NCI-H1436 (cell line): Measurements from ENCODE around the gene ERF.

ENCODE experiments used
- DNase-seq: peaks from one replicate; lab custom pipeline; 2025; lab: John Stamatoyannopoulos, UW

Gene ERF

GRCh38 chr19:42287017-42287826, 32.3 kb upstream of the ERF start:
- no peak for DNase-seq

- no peak for DNase-seq
Observed at GRCh38 chr19:42286349-42287016, 31.6 kb upstream of the ERF start.

- DNase-seq, result no peak
Observed at GRCh38 chr19:42285988-42286348, 31.0 kb upstream of the ERF start.

- DNase-seq, result no peak
Observed at GRCh38 chr19:42285541-42285941, 30.6 kb upstream of the ERF start.

- no peak for DNase-seq
Observed at GRCh38 chr19:42284591-42285341, 29.8 kb upstream of the ERF start.

- peak; percentile 81 for DNase-seq
Observed at GRCh38 chr19:42284066-42284501, 29.2 kb upstream of the ERF start.

- DNase-seq, result peak; percentile 96
Observed at GRCh38 chr19:42283188-42284065, 28.5 kb upstream of the ERF start.

- DNase-seq, result no peak
Observed at GRCh38 chr19:42282819-42283187, 27.9 kb upstream of the ERF start.

- DNase-seq, result peak; percentile 14
Observed at GRCh38 chr19:42281827-42282762, 27.2 kb upstream of the ERF start.

- DNase-seq, result peak; percentile 40
Observed at GRCh38 chr19:42281146-42281826, 26.4 kb upstream of the ERF start.

GRCh38 chr19:42280815-42281145, 25.9 kb upstream of the ERF start:
- DNase-seq, result peak; percentile 64

- peak; percentile 93 for DNase-seq
Observed at GRCh38 chr19:42279902-42280814, 25.2 kb upstream of the ERF start.

- DNase-seq, result no peak
Observed at GRCh38 chr19:42279155-42279901, 24.4 kb upstream of the ERF start.

- no peak for DNase-seq
Observed at GRCh38 chr19:42278452-42279154, 23.7 kb upstream of the ERF start.

- no peak for DNase-seq
Observed at GRCh38 chr19:42277821-42278451, 23.0 kb upstream of the ERF start.

GRCh38 chr19:42276821-42277220, 21.9 kb upstream of the ERF start:
- no peak for DNase-seq

GRCh38 chr19:42276284-42276683, 21.4 kb upstream of the ERF start:
- no peak for DNase-seq
